NCI-H526 (cell line): ENCODE measurements around the gene ADRA1B.
"Not testable (repeated sequence)": the region's sequence is repeated elsewhere in the genome, so short reads cannot be mapped to it uniquely, and the experiment has no call there.

Source experiments
- DNase-seq, 2 experiments: peaks; one replicate each; lab custom pipeline; 2025; lab: John Stamatoyannopoulos, UW

The ADRA1B gene

GRCh38 chr5:159928122-159928909 lies 12.0 kb downstream of the ADRA1B start:
- DNase-seq = no peak

- no peak for DNase-seq
These were observed 12.9 kb downstream of the ADRA1B start for GRCh38 chr5:159929176-159929575.

- DNase-seq = no peak
These were observed 17.5 kb downstream of the ADRA1B start for GRCh38 chr5:159933531-159934485.

DNA sequence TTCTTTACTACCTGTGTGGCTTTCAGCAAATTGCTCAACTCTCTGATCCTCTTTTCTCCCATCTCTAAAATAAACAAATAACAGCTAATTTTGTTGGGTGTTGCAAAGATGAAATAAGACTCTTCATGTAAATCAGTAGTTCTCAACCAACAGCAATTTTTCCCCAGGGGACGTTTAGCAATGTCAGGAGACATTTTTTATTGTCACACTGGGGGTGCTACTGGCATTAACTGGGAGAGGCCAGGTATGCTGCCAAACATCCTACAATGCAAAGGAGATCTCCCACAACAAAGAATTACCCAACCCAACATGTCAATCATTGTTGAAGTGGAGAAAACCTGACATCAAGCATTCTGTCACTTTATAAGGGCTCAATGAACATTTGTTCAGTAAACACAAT lies 19.7 kb downstream of the ADRA1B start:
- DNase-seq = no peak

DNA sequence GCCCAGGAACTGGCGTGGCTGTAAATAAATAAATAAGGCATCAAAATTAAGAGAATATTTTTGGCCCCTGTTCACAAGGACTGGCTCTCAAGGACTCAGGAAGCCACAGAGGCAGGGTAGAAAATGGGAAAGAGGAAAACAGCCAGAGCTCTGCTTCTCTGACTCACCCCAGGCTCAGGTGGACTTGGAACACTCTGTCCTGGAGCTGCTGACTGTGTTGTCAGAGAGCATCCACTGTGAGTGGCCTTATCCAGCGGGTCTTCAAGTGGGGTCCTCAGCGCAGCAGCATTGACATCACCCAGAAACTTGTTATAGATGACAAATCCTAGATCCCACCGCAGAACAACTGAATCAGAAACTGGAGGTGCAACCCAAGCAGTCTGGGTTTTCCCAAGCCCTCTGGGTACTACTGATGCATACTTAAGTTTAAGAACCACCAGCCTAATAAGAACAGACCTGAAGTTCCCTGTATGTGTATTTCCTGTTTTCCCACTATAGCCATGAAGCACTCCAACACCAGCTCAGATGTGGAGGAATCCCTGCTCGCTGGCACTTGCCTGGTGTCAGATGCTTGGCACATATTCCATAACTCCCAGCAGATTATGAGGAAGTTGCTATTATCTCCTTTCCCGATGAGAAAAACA lies 20.5 kb downstream of the ADRA1B start:
- no peak for DNase-seq

- DNase-seq = no peak
These were observed 21.3 kb downstream of the ADRA1B start for GRCh38 chr5:159937580-159937979.

DNA sequence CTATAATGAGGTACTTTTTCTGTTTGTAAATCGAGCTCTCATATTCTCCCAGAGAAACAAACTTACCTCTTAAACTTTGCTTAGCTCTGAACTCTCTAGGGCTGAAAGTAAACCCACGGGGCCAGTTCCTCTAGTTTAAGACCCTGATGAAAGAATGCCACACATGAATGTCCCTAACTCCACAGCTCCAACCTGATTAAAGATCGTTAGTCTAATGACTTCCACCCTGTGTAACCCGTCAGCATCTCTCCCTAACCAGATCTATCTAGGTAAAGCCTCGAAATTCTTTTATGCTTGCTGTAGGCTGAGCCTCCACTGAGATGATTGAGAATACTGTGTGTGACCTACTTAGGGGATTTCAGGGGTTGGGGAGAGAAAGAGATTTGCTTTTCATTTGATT lies 27.0 kb downstream of the ADRA1B start:
- DNase-seq = no peak

DNA sequence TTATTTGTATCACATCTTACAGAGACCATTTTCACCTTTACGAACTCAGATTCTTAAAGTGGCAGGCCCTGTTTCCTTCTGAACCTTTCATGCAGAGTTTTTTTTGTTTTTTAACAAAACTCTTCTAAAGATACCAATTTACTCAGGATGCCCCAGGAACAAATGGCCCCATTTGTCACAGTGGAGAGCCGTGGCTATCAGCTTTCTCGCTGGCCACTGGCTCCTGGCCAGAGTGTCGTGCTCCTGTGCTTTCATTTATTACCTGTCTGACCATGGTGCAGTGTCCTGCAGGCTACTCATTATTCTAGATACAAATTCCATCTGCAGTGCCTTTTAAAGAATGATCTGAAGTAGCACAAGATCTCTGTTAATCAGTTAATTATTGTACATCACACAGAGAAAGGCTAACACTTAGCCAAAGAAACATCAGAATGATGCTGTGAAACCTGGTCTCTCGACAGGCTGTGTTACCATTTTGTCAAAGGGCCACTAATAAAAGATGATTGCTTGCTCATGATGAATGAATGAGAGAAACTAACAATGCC lies 27.8 kb downstream of the ADRA1B start:
- no peak for DNase-seq

- DNase-seq = no peak
These were observed 29.1 kb downstream of the ADRA1B start for GRCh38 chr5:159945359-159945758.

DNA sequence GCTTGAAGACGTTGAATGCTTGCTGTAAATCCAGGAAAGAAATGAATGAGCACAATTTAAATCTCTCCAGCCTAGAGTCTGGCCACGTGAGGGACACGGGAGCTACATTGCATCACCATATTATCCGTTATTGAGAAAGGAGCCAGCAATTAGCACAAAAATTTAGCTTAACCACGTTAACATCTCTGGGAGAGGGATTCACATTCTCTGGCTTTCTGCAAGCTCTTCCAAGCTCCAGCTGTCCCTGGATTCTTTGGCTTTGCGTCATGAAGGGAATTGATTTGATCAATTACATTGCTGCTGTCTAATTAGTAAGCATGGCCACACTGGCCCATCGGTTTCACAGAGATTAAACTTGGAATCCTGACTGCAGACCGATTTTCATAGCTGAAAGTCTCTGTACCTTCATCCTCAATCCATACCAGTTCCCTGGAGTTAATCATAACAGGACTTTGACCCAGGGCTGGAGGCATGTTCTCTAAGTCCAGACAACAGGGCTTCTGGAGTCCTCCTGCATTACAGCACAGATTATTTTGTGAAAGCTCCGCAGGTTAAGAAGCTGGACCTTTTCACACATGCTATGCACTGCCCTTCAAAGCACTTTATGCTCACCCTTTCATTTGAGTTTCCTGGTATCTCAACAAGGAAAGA lies 31.6 kb downstream of the ADRA1B start:
- DNase-seq = no peak

- DNase-seq = peak in 1 of 2 experiments; percentile 33
These were observed 35.1 kb downstream of the ADRA1B start for GRCh38 chr5:159951387-159951786.

DNA sequence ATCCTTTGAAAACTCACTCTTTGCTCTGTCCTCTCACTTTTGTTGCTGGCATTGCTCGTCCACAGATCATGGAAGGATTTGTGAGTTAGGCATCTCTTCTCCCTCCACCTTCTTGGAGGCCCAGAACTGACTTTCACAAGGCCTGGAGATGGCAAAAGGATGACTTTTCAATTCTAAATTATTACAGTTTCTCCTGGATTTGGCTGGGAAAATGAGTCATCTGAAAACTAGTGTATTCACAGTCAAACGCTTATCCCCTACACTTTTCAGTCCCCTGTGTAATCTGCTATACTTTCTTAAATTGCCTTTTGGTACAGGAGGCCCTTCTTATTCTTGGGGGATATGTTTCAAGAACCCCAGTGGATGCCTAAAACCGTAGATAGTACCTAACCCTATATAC lies 35.6 kb downstream of the ADRA1B start:
- no peak for DNase-seq

- no peak for DNase-seq
These were observed 37.3 kb downstream of the ADRA1B start for GRCh38 chr5:159953609-159954008.

DNA sequence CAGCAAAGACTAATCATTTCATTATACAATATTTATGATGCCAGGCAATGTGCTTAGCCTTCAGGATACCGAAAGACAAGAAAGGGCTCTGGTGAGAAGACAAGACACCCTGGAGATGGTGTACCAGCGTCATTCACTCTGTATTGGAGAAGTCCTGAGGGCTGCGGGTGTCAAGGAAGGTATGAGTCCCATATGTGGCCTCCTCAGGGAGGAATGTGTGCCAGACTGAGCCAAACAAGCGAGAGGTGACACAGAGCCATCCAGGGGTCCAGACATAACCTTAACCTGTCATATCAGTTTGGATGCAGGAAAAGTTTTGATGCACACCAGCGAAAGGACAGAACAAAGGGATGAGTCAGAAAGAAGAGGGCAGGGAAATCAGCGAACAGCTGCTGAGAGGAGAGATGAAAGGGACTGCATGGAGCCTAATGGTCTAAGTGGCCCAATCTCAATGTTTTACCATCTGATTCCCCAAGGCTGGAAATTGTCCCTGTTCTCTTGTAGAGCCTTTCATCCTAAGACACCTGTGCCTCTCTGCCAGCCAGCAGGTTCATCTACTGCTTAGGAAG lies 38.9 kb downstream of the ADRA1B start:
- no peak for DNase-seq

DNA sequence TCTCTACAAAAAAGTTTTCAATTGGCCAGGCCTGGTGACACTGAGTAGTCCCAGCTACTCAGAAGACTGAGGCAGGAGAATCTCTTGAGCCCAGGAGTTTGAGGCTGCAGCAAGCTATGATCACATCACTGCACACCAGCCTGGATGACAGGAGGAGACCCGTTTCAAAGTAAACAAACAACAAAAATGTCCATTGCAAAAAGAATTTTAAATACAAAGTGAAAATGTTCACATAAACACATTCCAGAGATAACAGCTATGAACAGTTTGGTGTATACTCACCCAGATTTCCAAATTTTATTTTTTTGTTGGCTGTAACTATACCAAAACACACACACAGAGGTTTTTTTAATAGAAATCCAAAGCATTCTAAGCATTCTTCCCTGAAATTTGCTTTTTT lies 39.8 kb downstream of the ADRA1B start:
- no peak for DNase-seq

DNA sequence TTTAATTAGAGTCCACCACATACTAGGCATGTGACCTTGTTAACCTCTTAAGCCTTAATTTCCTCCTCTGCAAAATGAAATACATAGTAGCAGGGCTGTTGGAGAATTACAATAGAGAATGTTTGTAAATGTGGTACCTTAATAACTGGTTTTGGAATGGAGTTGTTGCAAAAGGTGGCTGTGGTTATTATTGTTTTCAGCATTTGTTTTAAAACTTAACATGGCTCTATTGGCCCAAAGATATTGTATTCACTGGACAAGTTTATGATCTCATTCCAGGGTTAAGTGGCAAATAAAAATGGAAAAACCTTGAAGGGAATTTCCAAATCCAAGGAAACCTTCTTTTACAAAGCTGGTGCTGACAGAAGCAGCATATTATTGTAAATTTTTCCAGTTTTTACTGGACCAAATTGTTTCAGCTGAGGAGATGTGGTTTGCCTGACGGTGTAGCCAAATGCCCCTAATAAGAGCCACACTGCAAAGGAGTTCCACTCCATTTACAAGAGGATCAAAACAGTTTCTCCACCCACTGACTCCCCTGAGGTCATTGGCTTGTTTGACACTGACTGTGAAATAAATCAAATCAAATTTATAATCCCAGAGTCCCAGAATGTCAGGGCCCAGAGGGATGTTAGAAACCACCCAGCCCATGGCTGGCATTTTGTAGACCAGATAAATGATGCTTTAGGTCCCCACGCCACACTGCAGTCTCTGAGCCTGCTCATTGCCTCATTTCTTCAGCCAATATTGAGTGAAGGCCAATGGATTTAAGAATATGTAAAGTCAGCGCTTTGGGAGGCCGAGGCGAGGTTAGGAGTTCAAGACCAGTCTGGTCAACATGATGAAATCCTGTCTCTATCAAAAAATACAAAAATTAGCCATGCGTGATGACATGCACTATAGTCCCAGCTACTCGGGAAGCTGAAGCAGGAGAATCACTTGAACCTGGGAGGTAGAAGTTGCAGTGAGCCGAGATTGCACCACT lies 45.2 kb downstream of the ADRA1B start:
- no peak for DNase-seq

GRCh38 chr5:159962214-159962613 lies 45.9 kb downstream of the ADRA1B start:
- no peak for DNase-seq

- DNase-seq = no peak
These were observed 47.7 kb downstream of the ADRA1B start for GRCh38 chr5:159963935-159964334.

DNA sequence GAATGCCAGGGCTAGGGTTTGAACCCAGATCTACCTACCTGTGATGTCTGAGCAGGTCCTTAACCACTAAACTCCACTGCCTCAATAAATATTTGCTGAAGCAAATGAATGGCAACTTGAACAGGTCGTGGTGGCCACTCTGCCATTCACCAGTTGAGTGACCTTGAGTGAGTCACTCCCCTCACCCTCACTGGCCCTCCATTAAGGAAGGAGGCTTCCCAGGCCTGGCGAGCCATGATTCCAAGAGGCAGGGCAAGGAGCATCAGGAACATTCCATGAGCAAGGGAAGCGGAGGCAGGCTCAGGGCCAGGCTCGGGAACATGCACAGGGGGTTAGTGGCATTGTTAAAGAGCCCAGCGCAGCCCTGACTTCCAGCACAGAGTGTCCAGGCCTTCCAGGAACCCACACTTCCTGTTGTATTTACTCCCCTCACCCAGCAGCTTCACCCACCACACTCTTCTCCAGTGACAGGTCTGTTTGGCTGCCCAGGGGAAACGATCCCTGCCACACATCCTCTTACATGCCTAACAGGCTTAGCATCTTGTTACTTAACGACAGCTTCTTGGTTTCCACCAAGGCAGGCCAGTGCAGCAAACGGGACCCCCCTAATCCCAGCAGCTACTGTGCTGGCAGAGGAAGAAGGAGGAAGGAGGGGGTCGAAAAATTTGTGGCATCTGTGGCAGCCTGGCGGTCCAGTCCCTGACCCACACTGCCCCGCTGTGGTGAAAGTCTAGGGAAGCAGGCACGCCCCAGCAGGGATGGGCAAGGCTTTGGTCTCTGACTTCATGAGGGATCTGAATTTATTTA lies 49.0 kb downstream of the ADRA1B start:
- peak; percentile 18 to 62 for DNase-seq

DNA sequence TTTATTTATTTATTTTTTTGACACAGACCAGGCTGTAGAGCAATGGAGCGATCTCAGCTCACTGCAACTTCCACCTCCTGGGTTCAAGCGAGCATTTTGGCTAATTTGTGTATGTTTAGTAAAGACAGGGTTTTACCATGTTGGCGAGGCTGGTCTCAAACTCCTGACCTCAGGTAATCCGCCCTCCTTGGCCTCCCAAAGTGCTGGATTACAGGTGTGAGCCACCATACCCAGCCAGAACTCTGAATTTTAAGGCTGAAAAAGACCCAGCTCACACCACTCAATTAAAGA lies 49.5 kb downstream of the ADRA1B start:
- not testable (repeated sequence) for DNase-seq
